Activated B cell treated with CpG ODN at 0.5 μM for 24 hours (primary cell): ENCODE results near the gene C1QTNF1. TPM values are rescaled to one million over a fixed set of nuclear protein-coding genes. Genes with fewer than 3 reads are reported as not detected.

ENCODE experiments used
- ATAC-seq: fragments of 200-7000 bp; cut with Tn5 transposase; one replicate; pipeline ENCODE4 v1.10.0; 2021; ENCODE audit warnings: low read depth, mild to moderate bottlenecking, moderate library complexity
- CTCF ChIA-PET: fragments of 350-600 bp; sonication (Branson Sonifier 250); formaldehyde crosslinking; loops from one replicate; lab custom pipeline; 2021; ENCODE audit warnings: antibody characterized with exemption; lab: Charles Lee
- POLR2A ChIA-PET: fragments of 350-600 bp; sonication (Branson Sonifier 250); formaldehyde crosslinking; loops from one replicate; lab custom pipeline; 2021; ENCODE audit warnings: antibody characterized with exemption; lab: Charles Lee
- DNase-seq: peaks from one replicate; pipeline ENCODE4 v3.0.0; 2022
- H3K27ac Mint-ChIP-seq: one replicate; pipeline ENCODE4 v1.8.0; 2020; ENCODE audit warnings: mixed read lengths
- H3K27me3 Mint-ChIP-seq: one replicate; pipeline ENCODE4 v1.8.0; 2021; ENCODE audit warnings: mixed read lengths
- H3K36me3 Mint-ChIP-seq: one replicate; pipeline ENCODE4 v1.8.0; 2021; ENCODE audit warnings: low read depth, mixed read lengths
- H3K4me1 Mint-ChIP-seq: one replicate; pipeline ENCODE4 v1.8.0; 2021; ENCODE audit warnings: mixed read lengths
- H3K4me3 Mint-ChIP-seq: one replicate; pipeline ENCODE4 v1.8.0; 2020; ENCODE audit warnings: mild to moderate bottlenecking, mixed read lengths
- H3K9me3 Mint-ChIP-seq: one replicate; pipeline ENCODE4 v1.8.0; 2020; ENCODE audit warnings: mixed read lengths
- intact Hi-C: fragments of 100-400 bp; cut with micrococcal nuclease; formaldehyde crosslinking; loops from one replicate; pipeline ENCODE4 v1.15.1; 2024
- total RNA-seq: library from RNA; stranded (reverse); gene quantifications from 2 replicates; pipeline ENCODE4 v1.2.3, GENCODE V29; 2022
- TF ChIP-seq, protein P1 (sequence below): fragments of 200-600 bp; IDR thresholded peaks from one replicate; pipeline ENCODE4 v1.8.0; 2022; ENCODE audit warnings: antibody characterized with exemption, mild to moderate bottlenecking

Gene C1QTNF1
- total RNA-seq, 1 donor from 2014 or later, result not detected

DNA sequence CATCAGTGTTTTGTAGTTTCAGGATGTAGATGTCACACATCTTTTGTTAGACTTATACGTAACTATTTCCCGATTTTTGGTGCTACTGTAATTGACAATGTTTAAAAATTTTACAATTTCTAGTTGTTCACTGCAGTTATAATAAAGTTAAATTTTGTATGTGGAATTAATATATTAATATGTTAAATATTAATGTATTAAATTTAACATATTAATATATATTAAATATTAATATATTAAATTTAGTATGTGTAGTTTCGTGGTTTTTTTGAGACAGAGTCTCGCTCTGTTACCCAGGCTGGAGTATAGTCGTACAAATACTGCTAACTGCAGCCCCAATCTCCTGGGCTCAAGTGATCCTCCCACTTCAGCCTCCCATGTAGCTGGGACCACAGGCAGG is 38.6 kb upstream of the C1QTNF1 start:
- H3K4me3 Mint-ChIP-seq, result no peak overlapping the region
- H3K36me3 Mint-ChIP-seq, result peaks cover 11% of the 10 kb centered on the region
- ChIA-PET POLR2A (no interaction called here), CTCF (no interaction called here)
- ATAC-seq (no peak), DNase-seq (no peak)
- no peak overlapping the region for H3K27ac Mint-ChIP-seq
- peaks cover 15% of the 10 kb centered on the region for H3K4me1 Mint-ChIP-seq
- TF ChIP-seq, protein P1, sequence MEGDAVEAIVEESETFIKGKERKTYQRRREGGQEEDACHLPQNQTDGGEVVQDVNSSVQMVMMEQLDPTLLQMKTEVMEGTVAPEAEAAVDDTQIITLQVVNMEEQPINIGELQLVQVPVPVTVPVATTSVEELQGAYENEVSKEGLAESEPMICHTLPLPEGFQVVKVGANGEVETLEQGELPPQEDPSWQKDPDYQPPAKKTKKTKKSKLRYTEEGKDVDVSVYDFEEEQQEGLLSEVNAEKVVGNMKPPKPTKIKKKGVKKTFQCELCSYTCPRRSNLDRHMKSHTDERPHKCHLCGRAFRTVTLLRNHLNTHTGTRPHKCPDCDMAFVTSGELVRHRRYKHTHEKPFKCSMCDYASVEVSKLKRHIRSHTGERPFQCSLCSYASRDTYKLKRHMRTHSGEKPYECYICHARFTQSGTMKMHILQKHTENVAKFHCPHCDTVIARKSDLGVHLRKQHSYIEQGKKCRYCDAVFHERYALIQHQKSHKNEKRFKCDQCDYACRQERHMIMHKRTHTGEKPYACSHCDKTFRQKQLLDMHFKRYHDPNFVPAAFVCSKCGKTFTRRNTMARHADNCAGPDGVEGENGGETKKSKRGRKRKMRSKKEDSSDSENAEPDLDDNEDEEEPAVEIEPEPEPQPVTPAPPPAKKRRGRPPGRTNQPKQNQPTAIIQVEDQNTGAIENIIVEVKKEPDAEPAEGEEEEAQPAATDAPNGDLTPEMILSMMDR, result no peak
- peaks cover 8% of the 10 kb centered on the region for H3K27me3 Mint-ChIP-seq
- intact Hi-C loops, result no loop called here
- H3K9me3 Mint-ChIP-seq, result no peaks in the 10 kb centered on the region

- DNase-seq (no peak), ATAC-seq (peak; percentile 42)
- intact Hi-C loops, result no loop called here
- ChIA-PET CTCF (interaction anchor here (1.0 to 1.3 kb wide), 2 partner anchors 9 to 15 kb away, joined by 3 read pairs; no protein-coding TSS in a partner anchor), POLR2A (no interaction called here)
- H3K4me3 Mint-ChIP-seq, result no peak overlapping the region
- TF ChIP-seq, protein P1, result no peak
- H3K9me3 Mint-ChIP-seq, result no peaks in the 10 kb centered on the region
- H3K27me3 Mint-ChIP-seq, result peaks cover 8% of the 10 kb centered on the region
- H3K36me3 Mint-ChIP-seq, result peaks cover 19% of the 10 kb centered on the region
- H3K4me1 Mint-ChIP-seq, result peaks cover 15% of the 10 kb centered on the region
- no peak overlapping the region for H3K27ac Mint-ChIP-seq
Observed at GRCh38 chr17:78986048-78986648, 37.8 kb upstream of the C1QTNF1 start.

DNA sequence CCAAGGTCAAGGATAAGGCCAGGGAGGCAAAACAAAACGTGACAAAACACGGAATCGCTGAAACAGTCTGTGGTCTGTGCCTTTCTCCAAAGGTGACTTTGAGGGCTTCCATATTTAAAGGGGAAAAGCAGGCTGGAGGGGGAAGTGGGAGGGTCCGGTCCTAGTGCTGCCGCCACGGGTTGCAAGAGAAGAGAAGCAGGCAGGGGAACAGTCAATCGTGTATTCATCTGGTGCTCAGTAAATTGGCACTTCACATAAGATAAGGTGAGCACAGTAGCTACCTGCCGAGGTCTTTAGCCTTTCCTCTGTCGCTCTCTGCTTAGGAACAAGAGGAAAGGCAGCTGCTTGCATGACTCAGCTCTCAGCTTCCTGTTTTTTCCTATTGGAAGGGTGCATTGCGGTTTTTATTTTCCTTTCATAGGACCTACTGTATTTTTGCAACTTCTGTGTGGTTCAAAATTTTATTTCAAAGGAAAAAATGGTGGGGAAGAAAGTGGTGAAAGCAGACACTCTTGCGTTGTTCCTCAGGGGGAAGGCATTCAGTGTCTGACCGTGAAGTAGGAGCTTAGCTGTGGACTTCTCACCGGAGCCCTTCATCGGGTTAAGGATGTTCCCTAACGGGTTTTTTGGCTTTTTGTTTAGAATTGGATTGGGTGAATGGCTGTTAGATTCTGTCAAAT is 37.2 kb upstream of the C1QTNF1 start:
- intact Hi-C loops, result no loop called here
- ATAC-seq, result no peak
- no peak overlapping the region for H3K27ac Mint-ChIP-seq
- peaks cover 15% of the 10 kb centered on the region for H3K4me1 Mint-ChIP-seq
- H3K9me3 Mint-ChIP-seq, result no peaks in the 10 kb centered on the region
- POLR2A ChIA-PET, result no interaction called here
- TF ChIP-seq, protein P1, result no peak
- peaks cover 25% of the 10 kb centered on the region for H3K36me3 Mint-ChIP-seq
- H3K27me3 Mint-ChIP-seq, result peaks cover 8% of the 10 kb centered on the region
- peak overlapping the region; percentile 24 for H3K4me3 Mint-ChIP-seq
- CTCF ChIA-PET, result interaction anchor here (1.0 to 1.3 kb wide), 2 partner anchors 9 to 15 kb away, joined by 3 read pairs; no protein-coding TSS in a partner anchor
- DNase-seq, result no peak

DNA sequence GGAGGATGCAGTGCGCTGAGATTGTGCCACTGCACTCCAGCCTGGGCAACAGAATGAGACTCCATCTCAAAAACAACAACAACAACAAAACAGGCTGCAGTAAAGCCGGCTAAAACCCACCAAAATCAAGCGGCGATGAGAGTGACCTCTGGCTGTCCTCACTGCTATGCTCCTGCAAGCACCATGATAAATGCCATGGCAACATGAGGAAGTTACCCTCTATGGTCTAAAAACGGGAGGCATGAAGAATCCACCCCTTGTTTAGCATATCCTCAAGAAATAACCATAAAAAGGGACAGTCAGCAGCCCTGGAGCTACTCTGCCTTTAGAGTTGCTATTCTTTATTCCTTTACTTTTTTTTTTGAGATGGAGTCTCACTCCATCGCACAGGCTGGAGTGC is 35.8 kb upstream of the C1QTNF1 start:
- H3K27me3 Mint-ChIP-seq, result peaks cover 8% of the 10 kb centered on the region
- ATAC-seq (no peak), DNase-seq (no peak)
- H3K4me1 Mint-ChIP-seq, result peaks cover 17% of the 10 kb centered on the region
- no peak overlapping the region for H3K27ac Mint-ChIP-seq
- TF ChIP-seq, protein P1, result no peak
- CTCF ChIA-PET, result no interaction called here
- peaks cover 34% of the 10 kb centered on the region for H3K36me3 Mint-ChIP-seq
- POLR2A ChIA-PET, result no interaction called here
- H3K9me3 Mint-ChIP-seq, result no peaks in the 10 kb centered on the region
- intact Hi-C loops, result no loop called here
- no peak overlapping the region for H3K4me3 Mint-ChIP-seq

DNA sequence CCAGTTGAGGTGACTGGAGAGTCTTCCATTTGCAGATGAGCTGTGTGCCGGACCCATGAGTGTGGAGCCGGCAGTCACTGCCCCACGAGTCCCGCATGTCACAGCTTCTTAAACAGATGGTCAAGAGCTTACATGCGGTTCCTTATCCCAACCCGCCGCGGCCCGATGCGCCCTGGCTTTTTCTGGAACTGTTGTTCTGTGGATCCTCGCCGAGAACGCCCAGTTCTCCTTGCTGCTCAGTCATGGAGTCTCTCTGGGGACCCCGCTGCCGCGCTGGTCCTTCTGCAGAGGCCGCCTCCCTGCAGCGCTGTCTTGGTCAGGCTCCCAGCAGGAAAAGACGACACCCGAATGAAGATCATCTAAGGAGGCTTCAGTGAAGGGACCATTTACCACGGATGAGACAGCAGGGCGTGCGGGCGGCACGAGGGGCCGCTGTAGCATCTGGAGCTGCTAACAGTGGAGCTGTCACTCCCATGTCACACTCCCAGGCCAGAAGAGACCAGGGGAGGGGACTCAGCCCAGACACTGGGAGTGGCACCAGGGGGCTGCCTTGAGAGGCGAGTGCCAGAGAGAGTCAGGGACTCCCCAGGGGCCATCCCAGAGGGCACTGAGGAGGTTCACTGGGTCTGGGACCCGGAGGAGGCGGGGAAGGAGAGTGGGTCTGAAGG is 33.5 kb upstream of the C1QTNF1 start:
- Mint-ChIP-seq H3K9me3 (no peaks in the 10 kb centered on the region), H3K27me3 (peaks cover 8% of the 10 kb centered on the region), H3K4me1 (peaks cover 18% of the 10 kb centered on the region), H3K36me3 (peaks cover 52% of the 10 kb centered on the region), H3K4me3 (no peak overlapping the region), H3K27ac (no peak overlapping the region)
- ChIA-PET CTCF (no interaction called here), POLR2A (interaction anchor here (0.6 kb wide), 1 partner anchor 19 kb away, joined by 3 read pairs; the partner anchor contains the start of gene CANT1)
- DNase-seq (no peak), ATAC-seq (no peak)
- TF ChIP-seq, protein P1, result no peak
- intact Hi-C loops, result no loop called here
